Lower leg skin (tissue), 4 donors: Measurements from ENCODE around the gene CCDC15. TPM values are rescaled to one million over a fixed set of nuclear protein-coding genes. Genes with fewer than 3 reads are reported as not detected.

Experiments used
- DNase-seq, 2 donors: peaks; one replicate each; pipeline ENCODE4 v3.0.0-alpha.2; 2019; ENCODE audit warnings: low spot score in 2 of 2
- H3K4me3 ChIP-seq: fragments of 200-600 bp; sonication (generic); 2 replicates; pipeline ENCODE4 v1.5.1; 2017; ENCODE audit warnings: mild to moderate bottlenecking, low read depth; ENCODE audit not compliant: poor library complexity, severe bottlenecking
- POLR2A ChIP-seq, 2 donors: fragments of 450-650 bp; IDR thresholded peaks; one replicate each; pipeline ENCODE4 v1.6.1; 2016 to 2017; ENCODE audit warnings: antibody characterized with exemption in 2 of 2, mild to moderate bottlenecking in 1 of 2, moderate library complexity in 1 of 2
- WGBS, 2 donors: methylation state at CpG; one replicate each; pipeline ENCODE4 v1.1.5; 2018; 5-methylcytosine and 5-hydroxymethylcytosine counted together
- intact Hi-C: fragments of 100-400 bp; cut with DNase I; formaldehyde crosslinking; loops from one replicate; pipeline ENCODE4 v1.15.0; 2023; ENCODE audit warnings: low total_unique reads
- total RNA-seq, 4 donors: library from RNA; depleted of rRNA; stranded (reverse); fragments of >200 nt; gene quantifications; one replicate each; pipeline ENCODE4 v1.1.0, GENCODE V29; 2016
- TF ChIP-seq, protein P1 (sequence below), 3 donors: fragments of 450-650 bp; IDR thresholded peaks; one replicate each; pipeline ENCODE4 v1.5.1; 2016; ENCODE audit warnings: antibody characterized with exemption in 3 of 3, mild to moderate bottlenecking in 3 of 3, moderate library complexity in 2 of 3

CCDC15 gene
- total RNA-seq, 4 donors from 2014 or later, result 2.1 to 4.2 (median 2.9) TPM

DNA sequence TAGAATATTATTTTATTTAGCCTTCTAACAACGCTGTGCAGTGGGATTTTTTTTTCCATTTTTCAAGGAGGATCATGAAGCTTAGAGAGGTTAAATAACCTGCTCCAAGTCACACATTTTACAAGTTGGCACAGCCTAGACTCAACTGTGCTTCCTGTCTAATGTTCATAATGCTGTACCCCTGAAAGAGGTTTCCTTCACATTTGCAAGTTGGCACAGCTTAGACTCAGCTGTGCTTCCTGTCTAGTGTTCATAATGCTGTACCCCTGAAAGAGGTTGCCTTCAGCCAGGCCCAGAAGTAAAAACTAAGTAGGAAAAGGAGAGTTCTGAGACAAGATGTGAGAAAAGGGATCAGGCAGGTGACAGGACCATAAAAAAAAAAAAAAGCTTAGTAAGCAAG lies 10.3 kb upstream of the CCDC15 start:
- 33 to 78% methylated on average over 1 of the region's 1 CpG for WGBS, 2 donors

DNA sequence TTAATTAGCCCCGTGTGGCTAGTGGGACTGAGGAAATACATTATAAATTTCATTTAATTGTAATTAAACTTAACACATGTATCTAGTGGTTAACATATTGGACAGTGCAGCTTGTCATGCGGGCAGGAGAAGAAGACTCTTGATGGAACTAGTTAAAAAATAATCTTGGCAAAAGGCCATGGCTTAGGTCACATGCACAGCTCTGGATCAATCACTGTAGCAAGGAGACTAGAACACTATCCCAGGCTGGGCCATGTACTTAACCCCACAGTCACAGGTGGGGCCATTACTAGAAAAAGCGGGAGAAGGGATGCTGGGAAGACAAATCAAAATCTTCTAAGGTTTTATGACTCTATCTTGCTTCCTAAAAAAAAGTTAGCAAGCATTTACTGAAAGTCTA lies 9.4 kb upstream of the CCDC15 start:
- TF ChIP-seq, protein P1, sequence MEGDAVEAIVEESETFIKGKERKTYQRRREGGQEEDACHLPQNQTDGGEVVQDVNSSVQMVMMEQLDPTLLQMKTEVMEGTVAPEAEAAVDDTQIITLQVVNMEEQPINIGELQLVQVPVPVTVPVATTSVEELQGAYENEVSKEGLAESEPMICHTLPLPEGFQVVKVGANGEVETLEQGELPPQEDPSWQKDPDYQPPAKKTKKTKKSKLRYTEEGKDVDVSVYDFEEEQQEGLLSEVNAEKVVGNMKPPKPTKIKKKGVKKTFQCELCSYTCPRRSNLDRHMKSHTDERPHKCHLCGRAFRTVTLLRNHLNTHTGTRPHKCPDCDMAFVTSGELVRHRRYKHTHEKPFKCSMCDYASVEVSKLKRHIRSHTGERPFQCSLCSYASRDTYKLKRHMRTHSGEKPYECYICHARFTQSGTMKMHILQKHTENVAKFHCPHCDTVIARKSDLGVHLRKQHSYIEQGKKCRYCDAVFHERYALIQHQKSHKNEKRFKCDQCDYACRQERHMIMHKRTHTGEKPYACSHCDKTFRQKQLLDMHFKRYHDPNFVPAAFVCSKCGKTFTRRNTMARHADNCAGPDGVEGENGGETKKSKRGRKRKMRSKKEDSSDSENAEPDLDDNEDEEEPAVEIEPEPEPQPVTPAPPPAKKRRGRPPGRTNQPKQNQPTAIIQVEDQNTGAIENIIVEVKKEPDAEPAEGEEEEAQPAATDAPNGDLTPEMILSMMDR (IDR thresholded peaks at IDR 0.05), result no peak
- no peak for TF ChIP-seq POLR2A (IDR thresholded peaks at IDR 0.05)
- WGBS, 2 donors, result 60 to 78% methylated on average over 3 of the region's 3 CpGs
- intact Hi-C loops, result loop anchor here (5.0 kb wide), 1 partner anchor 1588 kb away; no protein-coding TSS in a partner anchor

More for the DNA sequence above, 10.3 kb upstream of the CCDC15 start:
- no peak for TF ChIP-seq POLR2A (IDR thresholded peaks at IDR 0.05)
- TF ChIP-seq, protein P1 (IDR thresholded peaks at IDR 0.05), result no peak
- H3K4me3 ChIP-seq, result no peak overlapping the region
- DNase-seq, result no peak
- intact Hi-C loops, result loop anchor here (5.0 kb wide), 1 partner anchor 1589 kb away; no protein-coding TSS in a partner anchor

DNA sequence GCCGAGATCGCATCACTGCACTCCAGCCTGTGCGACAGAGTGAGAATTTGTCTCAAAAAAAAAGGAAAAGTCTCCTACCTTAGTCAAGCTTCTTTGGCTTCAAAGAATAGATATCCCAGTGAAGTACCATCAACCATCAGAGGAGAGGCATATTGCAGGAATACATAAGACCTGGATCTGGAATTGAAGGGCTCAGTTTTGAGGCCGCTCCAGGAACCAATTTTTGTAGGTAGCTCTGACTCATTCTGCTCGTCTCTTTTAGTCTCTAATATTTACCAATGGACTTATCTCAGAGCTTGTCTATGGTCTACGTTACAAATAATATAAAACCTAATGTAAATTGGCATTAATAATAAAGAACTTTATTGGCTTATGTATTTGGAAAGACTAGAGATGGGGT lies 8.2 kb upstream of the CCDC15 start:
- no peak for TF ChIP-seq POLR2A (IDR thresholded peaks at IDR 0.05)
- TF ChIP-seq, protein P1 (IDR thresholded peaks at IDR 0.05), result no peak
- WGBS, 2 donors, result 78 to 92% methylated on average over 6 of the region's 6 CpGs
- H3K4me3 ChIP-seq, result no peak overlapping the region
- DNase-seq, result no peak
- intact Hi-C loops, result no loop called here

More for the DNA sequence above, 9.4 kb upstream of the CCDC15 start:
- H3K4me3 ChIP-seq, result no peak overlapping the region
- DNase-seq, result no peak

DNA sequence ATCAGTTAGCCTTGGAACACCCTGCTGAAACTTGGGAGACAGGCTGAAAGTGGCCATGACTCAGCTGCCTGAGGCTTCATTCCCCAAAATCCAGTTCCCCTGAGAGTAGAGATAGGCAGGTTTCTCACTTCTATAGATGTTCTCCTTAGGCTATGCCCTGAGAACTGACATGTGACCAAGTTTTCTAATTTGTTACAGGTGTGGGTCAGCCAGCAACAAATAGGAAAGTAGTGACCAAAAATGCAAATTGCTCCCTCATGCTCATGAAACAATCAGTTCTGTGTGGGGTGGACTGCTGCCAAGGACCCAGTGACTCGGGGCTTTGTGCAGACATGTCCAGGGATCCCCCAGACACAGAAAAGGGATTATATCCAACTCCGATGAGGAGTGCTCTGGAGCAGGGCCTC lies 7.3 kb upstream of the CCDC15 start:
- WGBS, 2 donors, result 33 to 34% methylated on average over 2 of the region's 2 CpGs
- H3K4me3 ChIP-seq, result no peak overlapping the region
- TF ChIP-seq, protein P1 (IDR thresholded peaks at IDR 0.05), result no peak
- no peak for TF ChIP-seq POLR2A (IDR thresholded peaks at IDR 0.05)
- intact Hi-C loops, result no loop called here
- DNase-seq, result no peak

DNA sequence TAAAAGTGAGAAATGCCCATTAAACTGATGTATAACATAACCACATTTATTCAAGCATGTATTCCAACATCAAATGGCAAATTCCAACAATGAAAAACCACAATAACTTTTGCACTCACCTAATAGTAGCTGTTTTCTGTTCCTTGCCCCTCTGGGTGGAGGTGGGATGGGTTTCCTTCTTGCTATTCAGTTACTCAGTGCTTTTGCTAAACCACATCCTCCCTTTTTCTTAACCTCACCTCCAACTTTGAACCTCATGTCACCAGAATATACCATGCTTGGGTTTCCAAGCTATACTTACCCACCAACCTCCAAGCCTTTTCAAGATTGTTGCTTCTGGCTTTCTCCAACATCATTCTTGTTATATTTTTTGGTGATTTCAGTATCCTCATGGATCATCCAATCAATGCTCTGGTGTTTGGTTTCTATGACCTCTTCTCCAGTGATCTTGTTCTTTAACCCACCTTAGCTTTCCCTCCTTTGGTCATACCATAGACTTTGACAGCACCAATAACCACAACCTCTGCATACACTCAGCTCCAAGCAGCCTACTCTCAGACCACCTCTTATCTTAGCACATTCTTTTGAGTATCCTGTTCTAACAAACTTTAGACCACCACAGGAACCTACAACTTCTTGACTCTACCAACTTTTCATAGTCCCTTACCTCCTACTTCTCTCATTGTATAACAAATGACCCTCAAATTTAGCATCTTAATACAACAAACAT lies 3.2 kb upstream of the CCDC15 start:
- no peak overlapping the region for H3K4me3 ChIP-seq
- intact Hi-C loops, result loop anchor here (5.0 to 10.0 kb wide), 2 partner anchors 194 to 397 kb away; no protein-coding TSS in a partner anchor
- DNase-seq, result no peak
- TF ChIP-seq, protein P1 (IDR thresholded peaks at IDR 0.05), result no peak
